Measurements from ENCODE around the gene TSKS. TPM values are rescaled to one million over a fixed set of nuclear protein-coding genes. Genes with fewer than 3 reads are reported as not detected.

The TSKS gene, protein sequence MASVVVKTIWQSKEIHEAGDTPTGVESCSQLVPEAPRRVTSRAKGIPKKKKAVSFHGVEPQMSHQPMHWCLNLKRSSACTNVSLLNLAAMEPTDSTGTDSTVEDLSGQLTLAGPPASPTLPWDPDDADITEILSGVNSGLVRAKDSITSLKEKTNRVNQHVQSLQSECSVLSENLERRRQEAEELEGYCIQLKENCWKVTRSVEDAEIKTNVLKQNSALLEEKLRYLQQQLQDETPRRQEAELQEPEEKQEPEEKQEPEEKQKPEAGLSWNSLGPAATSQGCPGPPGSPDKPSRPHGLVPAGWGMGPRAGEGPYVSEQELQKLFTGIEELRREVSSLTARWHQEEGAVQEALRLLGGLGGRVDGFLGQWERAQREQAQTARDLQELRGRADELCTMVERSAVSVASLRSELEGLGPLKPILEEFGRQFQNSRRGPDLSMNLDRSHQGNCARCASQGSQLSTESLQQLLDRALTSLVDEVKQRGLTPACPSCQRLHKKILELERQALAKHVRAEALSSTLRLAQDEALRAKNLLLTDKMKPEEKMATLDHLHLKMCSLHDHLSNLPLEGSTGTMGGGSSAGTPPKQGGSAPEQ
- 0.17 and 0.44 TPM in 2 replicates for total RNA-seq

GRCh38 chr19:49763230-49763629 is at the start of gene TSKS:
Gene TSKS, minus strand, starts transcription at chr19:49763306. Its CDS starts 59 bp downstream, at chr19:49763247.

DNA sequence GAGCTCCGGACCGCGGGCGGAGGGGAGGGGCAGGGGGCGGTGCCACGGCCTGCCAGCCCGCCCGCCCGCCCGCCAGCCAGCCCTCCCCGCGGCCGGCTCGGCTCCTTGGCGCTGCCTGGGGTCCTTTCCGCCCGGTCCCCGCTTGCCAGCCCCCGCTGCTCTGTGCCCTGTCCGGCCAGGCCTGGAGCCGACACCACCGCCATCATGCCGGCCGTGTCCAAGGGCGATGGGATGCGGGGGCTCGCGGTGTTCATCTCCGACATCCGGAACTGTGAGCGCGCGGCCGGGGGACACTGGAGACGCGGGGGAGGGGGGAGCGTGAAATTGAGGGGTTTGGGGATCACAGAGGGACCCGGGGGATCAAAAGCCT is 3.8 kb upstream of the TSKS start, which contains the start of gene AP2A1:
TSS of gene AP2A1 (plus strand) at position 72 of the 370 bp plus-strand sequence. CDS start at position 205, 133 bp downstream.

DNA sequence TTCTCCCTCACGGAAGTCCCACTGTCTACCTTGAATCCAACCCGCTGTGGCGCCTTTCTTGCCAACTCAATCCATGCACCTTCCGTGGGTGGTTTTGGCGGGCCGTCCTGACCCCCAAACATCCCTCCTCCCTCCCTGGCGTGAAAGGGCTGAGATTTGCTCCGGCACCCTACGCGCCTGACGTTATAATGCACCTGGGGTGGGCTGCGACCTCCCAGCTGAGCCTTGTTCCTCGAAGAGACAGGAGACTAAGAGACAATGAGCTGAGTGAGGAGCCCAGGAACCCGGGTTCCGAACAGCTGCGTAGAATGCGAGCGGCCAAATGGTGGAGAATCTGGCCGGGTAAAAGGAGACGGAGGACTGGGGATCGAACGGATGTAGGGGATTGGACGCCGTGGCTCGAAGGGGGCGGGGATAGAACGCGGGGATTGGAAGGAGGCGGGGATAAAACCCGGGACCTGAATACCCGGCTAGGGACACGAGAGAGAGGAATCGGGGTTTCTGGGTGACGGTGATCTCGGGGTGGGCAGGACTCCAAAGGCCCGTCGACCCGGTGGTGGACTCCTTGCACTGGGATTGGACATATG is 72.4 kb downstream of the TSKS start, which contains the start of gene CPT1C:
TSS of gene CPT1C (plus strand) at position 461 of the 587 bp plus-strand sequence. CDS start 1,137 bp downstream, outside the sequence.

Other genes starting within 250 kb of the TSKS start
- gene RCN3, start 235.3 kb downstream of the TSKS start, total RNA-seq: 228 and 362 TPM in 2 replicates
- 48.5 and 71.3 TPM in 2 replicates for gene NOSIP, start 182.8 kb downstream of the TSKS start, total RNA-seq
- 0.29 and 1.2 TPM in 2 replicates for gene PRRG2, start 182.0 kb downstream of the TSKS start, total RNA-seq
- gene PRR12, start 172.1 kb downstream of the TSKS start, total RNA-seq: 3.8 and 4.5 TPM in 2 replicates
- 46.0 and 96.3 TPM in 2 replicates for gene RRAS, start 123.2 kb downstream of the TSKS start, total RNA-seq
- 26.6 and 30.6 TPM in 2 replicates for gene SCAF1, start 121.1 kb downstream of the TSKS start, total RNA-seq
- gene IRF3, start 97.4 kb downstream of the TSKS start, total RNA-seq: 33.3 and 69.5 TPM in 2 replicates
- gene BCL2L12, start 97.4 kb downstream of the TSKS start, total RNA-seq: 4.8 and 5.5 TPM in 2 replicates
- 224 and 304 TPM in 2 replicates for gene PRMT1, start 86.0 kb downstream of the TSKS start, total RNA-seq
- gene ADM5, start 73.7 kb downstream of the TSKS start, total RNA-seq: 0.44 and 0.83 TPM in 2 replicates
- gene CPT1C, start 72.2 kb downstream of the TSKS start, total RNA-seq: 29.7 and 37.5 TPM in 2 replicates
- 110 and 154 TPM in 2 replicates for gene AP2A1, start 3.7 kb upstream of the TSKS start, total RNA-seq
- gene FUZ, start 50.0 kb upstream of the TSKS start, total RNA-seq: 30.4 and 46.0 TPM in 2 replicates
- 17.7 and 26.9 TPM in 2 replicates for gene MED25, start 55.0 kb upstream of the TSKS start, total RNA-seq
- gene PTOV1, start 87.9 kb upstream of the TSKS start, total RNA-seq: 58.6 and 81.0 TPM in 2 replicates
- 43.3 and 55.9 TPM in 2 replicates for gene PNKP, start 104.3 kb upstream of the TSKS start, total RNA-seq
- gene AKT1S1, start 114.0 kb upstream of the TSKS start, total RNA-seq: 11.8 and 18.9 TPM in 2 replicates
- gene TBC1D17, start 114.4 kb upstream of the TSKS start, total RNA-seq: 21.4 and 24.8 TPM in 2 replicates
- 1.0 and 1.3 TPM in 2 replicates for gene IL4I1, start 133.6 kb upstream of the TSKS start, total RNA-seq
- 19.9 and 30.4 TPM in 2 replicates for gene ATF5, start 165.9 kb upstream of the TSKS start, total RNA-seq
- gene NUP62, start 166.2 kb upstream of the TSKS start, total RNA-seq: 28.1 TPM in 2 replicates
- gene SIGLEC11, start 197.9 kb upstream of the TSKS start, total RNA-seq: not detected in 2 replicates

Measured in smooth muscle cell of trachea (primary cell).